Left forelimb (tissue), 1 donor: ENCODE results near the gene CELF2.

Source experiments
- DNase-seq: peaks from one replicate; pipeline ENCODE4 v3.0.0-alpha.2; 2018; ENCODE audit warnings: low spot score

The CELF2 gene

GRCh38 chr10:11274452-11274851, 256.8 kb downstream of the CELF2 start:
- DNase-seq, result no peak

GRCh38 chr10:11275651-11276050, 258.0 kb downstream of the CELF2 start:
- DNase-seq, result no peak

DNA sequence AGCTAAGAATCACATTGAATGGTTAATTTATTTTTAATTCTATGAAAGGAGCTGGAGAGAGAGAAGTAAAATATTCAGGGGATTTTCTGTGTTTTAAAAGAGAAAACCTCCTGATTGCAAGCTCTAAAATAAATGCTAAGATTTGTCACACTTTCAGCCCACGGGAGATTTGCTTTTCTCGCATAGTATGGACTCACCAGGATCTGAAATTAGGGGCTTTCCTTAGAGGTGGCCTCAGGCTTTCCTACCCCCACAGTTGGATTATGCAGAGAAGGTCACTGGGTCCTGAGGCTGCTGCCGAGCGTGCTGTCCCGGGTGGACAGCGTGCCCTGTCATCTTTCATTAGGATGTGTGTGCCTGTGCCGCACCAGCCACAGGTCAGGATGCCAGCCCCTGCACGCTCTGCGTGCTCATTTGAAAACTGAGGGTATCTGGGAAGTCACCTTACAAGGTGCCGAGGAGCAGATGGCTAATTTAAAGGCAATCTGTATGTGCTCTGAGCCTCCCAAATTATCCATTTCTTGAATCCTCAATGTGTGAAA, 258.8 kb downstream of the CELF2 start:
- no peak for DNase-seq

DNA sequence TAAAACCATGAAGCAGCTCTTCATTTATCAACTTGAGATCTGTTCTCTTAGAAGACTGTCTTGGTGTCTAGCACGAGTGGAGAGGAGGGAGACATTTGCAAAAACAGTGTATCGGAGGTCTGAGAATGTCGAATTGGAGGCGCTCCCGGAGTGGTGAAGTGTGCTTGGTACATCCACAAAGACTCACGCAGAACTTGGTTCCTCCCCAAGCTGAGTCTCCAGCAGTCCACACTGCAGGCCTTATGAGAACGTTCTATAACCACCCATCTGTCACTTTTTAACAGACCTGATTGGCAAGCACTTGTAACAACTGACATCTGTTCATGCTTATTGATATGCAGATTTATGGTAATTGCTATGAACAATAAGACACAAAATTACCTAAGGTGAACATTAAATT, 261.6 kb downstream of the CELF2 start:
- no peak for DNase-seq

DNA sequence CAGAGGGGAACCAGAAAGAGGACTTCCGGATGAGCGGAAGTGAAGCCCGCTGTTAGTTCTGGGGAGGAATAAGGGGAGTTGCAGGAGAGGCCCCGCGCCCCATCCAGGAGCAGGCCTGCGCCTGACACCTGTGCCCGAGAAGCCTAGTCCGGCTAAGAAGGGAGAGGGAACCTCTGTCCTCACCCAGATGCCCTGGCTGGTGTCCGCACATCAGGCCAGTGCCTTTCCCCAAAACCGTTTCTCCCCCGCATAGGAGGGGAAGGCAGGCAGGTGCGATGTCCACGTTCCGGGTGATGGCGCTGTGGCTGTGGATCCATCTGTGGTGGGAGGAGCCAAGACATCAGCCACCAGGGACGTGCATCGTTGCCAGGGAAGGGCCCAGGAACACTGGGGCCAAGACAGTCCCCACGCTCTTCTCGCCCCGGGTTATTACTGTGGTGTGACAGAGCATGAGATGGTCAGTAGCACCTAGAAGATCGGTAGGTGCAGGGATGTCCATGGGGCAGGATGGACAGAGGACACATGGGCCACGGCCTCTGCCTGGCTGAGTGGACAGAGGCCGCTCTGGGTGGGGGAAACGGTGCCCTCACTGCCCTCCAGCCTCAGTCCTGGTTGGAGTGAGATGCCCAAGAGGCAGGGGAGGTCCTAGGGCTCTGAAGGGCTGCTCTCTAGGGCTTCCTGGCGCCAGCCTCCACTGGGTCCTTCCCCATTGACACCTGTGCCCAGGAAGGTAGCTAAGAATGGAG, 262.7 kb downstream of the CELF2 start:
- DNase-seq, result no peak

GRCh38 chr10:11282156-11282555, 264.5 kb downstream of the CELF2 start:
- DNase-seq, result no peak

DNA sequence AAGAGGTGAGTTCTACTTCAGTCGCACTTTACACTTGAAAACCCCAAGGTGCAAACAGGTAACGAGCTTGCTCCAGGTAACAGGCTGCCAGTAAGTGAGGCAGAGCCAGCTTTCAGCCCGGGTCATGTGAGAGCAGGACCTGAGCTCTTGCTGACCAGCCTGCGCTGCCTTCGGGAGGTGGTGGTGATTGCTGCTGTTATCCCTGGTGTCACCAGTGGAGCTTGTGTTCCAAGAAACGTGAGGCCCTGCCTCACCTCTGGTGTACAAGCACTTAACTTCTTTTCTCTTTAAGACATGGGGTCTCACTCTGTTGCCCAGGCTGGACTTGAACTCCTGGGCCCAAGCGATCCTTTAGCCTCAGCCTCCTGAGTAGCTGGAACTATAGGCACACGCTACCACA, 265.0 kb downstream of the CELF2 start:
- DNase-seq, result no peak

- no peak for DNase-seq
Measured at GRCh38 chr10:11284291-11285085, 266.8 kb downstream of the CELF2 start.

DNA sequence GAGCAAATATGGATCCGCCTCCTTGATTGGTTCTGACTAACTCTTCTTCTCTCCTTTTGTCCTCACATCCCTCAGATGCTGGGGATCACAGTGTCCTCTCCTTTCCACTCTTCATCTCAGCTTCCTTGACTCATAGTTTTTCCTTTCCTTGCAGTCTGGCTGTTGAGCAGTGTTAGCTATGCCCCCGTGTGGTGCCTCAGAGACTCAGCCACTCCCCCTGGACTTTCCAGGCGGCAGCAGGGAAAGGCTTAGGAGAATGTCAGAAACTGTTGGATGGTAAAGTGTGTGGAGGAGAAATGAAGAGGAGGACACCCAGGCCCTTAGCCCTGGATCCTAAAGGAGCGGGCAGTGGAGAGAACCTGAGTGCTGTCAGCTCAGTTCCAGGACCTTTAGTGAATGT, 267.5 kb downstream of the CELF2 start:
- DNase-seq, result no peak

DNA sequence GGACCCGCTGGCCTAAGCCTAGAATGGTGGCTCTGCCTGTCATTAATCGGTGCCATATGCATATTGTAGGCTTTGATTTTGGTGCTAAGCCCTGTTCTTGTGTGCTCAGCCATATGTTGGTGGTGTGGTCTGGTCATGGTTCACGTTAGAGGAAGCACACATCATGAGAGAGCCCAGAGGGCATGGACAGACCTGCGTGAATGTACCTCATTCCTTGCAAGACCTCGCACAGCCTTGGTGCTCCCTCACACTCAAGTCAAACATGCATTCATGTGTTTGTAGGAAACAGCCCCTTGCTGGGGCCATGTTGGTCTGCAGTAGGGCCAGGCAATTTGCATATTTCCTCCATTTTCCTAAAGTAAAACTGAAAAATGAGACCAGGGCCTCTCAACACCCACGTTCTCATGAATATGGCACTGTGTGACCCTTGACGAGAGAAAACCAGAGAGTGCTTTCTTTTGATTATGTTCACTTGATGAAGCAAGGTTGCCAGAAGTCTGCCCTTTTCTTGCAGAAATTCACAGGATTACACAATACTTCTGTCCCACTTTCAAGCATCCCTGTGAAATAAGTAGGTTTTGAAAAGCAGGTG, 268.7 kb downstream of the CELF2 start:
- no peak for DNase-seq

DNA sequence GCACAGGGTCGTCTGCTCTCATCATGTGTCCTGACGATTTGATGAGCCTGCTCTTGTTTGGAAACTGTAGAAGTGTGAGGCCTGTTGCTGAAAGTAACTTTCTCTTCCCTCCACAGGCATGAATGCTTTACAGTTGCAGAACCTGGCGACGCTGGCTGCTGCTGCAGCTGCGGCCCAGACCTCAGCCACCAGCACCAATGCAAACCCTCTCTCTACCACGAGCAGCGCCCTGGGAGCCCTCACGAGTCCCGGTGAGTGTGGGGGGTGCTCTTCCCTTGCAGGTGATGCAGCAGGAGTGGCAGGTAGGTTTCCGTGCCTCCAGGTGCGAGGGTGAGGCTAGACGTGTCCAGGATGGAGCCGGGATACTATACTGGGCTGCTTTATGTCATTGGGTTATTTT, 270.6 kb downstream of the CELF2 start:
- DNase-seq, result no peak

DNA sequence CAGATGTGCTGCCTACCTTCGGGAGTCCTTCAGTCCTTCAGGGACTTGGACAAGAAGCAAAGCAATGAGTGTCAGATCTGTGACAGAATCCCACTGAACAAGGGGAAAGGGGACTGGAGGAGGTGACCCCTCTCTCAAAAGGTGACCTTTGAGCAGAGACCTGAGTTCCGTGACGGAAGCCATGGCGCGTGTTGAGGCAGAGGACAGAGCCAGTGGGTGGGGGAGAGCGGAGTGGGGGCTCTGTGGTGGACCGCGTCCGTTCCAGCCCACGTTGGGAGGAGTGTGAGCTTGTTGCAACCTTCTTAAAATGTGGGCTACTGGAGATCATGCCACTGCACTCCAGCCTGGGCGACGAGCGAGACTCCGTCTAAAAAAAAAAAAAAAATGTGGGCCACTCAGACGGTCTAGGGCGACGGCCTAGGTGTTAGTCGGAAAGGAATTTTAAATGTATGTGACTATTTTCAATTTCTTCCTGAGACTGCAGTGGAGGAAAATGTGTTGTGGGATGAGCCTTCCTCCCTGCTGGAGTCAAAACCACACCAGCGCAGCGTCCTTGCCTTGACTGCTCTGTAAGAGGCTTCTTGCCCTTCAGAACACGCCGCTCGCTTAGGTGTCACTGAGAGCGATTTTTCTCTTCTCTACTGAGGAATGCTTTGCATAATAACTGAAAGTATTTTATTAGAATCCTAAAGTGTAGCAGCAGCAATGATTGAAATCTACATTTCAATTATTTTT, 272.7 kb downstream of the CELF2 start:
- no peak for DNase-seq

- no peak for DNase-seq
Measured at GRCh38 chr10:11292576-11293302, 275.1 kb downstream of the CELF2 start.

DNA sequence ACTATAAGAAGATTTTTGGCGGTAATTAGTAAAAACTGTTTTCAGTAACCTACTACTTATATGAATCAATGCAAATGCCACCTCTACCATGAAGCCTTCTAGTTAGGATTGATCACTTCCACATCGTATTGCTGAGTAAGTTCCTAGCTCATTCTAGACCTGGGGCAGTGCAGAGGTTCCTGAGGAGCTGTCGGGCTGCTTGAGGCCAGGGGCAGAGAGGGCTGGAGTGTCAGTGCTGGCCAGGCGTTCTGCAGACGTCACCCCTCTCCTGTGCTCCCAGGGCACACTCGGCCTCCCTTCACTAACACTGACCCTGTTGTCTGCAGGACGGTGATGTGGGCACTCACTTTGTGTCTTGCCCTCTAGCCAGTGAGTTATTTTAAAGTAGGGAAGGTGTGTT, 275.7 kb downstream of the CELF2 start:
- no peak for DNase-seq

- DNase-seq, result no peak
Measured at GRCh38 chr10:11294831-11295450, 277.3 kb downstream of the CELF2 start.

DNA sequence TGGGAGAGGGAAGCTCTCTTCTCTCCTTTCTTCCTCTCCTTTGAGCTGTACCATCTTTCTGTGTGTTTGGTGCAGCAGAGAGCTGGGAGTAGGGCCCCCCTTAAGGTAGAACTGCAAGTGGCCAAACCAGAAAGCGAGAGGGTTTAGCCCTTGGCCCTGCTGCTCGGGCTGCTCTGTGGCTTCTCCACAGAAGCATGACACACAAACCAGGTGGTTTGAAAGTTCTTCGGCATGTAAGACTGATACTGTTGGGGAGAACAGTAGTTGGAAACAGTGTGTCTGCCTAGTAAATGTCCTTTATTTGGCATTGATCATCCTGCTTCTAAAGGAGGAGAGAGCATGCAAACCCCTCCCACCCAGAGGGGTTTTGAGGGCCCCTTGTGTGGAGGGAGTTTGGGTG, 277.8 kb downstream of the CELF2 start:
- DNase-seq, result no peak

DNA sequence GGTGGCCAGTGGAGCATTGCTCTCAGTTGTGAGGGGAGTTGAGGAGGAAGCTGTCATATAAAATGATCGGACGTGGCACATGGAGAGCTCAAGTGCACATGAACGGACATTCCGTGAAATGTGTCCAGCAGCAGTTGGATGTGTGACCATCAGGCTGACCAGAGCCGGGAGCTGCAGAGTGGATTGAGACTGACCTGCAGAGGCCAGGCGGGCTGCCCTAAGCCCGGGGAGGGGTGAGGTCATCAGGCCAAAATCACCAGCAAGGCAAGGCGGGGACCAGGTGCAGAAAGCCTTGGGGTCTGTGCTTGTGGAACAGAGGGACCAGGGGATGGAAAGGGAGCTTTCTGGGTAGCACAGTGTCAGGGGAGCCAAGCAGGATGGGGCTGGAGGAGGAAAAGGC, 279.5 kb downstream of the CELF2 start:
- no peak for DNase-seq

DNA sequence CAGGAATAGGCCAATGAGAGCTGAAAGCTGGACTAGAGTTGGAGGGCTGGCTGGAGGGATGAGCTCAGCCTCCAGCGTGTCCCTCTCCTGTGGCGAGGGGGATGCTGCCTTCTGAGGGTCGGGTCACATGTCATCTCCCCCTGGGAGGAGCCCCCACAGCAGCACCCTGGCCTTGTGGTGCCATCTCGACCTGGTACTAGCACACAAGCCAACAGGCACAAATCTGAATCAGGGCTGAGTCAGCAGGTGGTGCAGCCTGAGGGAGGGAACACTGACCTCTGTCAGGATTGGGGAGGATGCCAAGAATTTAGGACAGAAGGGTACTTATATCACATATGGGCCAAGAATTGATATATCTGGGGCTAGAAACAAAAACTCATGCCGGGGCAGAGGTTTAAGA, 280.4 kb downstream of the CELF2 start:
- no peak for DNase-seq

DNA sequence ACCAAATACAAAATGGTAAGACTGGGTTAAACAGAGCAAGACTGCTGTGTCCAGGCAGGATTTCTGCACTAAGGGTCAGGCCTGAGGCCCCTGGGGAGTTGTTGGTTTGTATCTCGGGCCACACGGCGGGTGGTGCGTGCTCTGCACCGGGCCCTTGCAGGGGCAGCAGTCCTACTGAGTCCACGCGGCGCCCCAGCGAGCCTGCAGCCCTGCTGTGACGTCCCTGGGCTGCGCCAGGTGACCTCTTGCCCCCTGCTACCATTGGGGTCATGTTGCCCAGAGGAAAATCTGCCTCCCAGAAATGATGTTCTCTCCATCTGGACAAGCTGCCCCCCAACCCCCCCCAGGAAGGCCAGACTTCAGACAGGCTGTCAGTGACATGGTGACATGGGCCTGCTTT, 281.5 kb downstream of the CELF2 start:
- no peak for DNase-seq

- DNase-seq, result no peak
Measured at GRCh38 chr10:11300026-11300425, 282.4 kb downstream of the CELF2 start.

GRCh38 chr10:11300563-11300962, 282.9 kb downstream of the CELF2 start:
- DNase-seq, result no peak
